Activated T-helper 9 cell treated with anti-CD3 and anti-CD28 coated beads, Interleukin-2, amount 50 U/mL, for 16 hours (primary cell): ENCODE data around the gene PKP4.

Source experiments
- DNase-seq: peaks from one replicate; pipeline ENCODE4 v3.0.0-alpha.2; 2020; ENCODE audit warnings: low read depth

The PKP4 gene

DNA sequence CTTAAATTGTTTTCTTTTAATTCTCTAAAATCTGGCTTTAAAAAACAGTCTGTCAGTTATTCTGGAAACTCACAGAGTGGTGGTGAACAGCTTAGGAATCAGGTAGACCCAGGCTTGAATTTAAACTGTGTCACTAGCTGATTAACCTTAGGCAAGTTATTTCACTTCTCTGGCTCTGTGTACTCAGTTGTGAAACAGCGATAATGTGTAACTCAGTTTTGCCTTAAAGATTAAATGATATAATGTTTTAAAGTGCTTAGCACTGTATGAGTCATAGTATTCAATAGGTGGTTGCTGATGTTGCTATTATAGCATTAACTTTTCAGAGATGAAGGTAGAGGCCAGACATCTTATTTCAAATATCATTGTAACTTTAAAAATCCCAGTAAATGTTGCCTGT is 40.7 kb downstream of the PKP4 start:
- no peak for DNase-seq

DNA sequence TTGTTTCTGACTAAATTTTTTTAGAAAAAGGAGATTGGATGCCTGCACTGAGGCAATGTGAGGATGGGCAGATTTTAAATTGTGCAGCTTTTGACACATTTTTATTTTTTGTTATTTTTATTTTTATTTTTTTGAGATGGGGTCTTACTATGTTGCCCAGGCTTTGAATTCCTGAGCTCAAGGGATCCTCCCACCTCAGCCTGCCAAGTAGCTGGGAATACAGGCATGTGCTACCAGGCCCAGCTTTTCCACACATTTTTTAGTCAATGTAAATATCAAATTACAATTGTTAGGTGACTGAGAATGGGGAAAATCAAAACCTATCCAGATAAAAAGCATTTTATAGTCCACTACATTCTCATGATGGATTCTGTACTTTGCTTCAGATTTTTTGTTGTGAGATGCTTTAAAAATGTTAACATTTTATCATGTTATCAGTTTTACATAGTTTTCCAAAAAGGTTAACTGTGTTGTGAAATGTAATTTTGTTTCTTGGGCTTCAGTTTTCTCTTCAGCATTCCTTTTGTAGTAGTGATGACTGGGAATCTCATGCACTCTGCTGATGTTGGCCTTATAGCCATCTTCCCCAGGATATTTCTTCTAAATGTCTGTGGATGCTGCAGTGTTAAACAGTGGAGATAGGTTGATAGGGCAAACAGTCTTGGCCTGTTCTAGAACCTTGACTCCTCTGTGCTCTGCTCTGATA is 41.4 kb downstream of the PKP4 start:
- no peak for DNase-seq

DNA sequence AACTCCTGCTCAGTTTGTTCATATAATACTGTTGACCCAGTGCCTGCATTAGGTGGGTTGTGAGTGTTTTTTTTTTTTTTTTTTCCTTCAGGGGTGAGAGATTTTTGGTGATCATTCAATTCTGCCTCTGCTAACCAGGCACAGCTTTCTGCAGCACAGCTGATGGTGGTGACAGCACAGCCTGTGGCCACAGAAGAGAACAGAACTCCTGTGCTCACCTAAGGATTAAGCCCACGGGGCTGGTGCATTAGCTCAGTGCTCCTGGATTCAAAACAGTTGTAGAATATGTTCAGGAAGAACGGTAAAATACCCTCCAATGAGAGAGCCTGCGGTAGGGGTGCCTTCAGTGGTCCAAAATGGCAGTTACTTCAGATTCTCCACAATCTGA is 42.0 kb downstream of the PKP4 start:
- DNase-seq, result no peak

DNA sequence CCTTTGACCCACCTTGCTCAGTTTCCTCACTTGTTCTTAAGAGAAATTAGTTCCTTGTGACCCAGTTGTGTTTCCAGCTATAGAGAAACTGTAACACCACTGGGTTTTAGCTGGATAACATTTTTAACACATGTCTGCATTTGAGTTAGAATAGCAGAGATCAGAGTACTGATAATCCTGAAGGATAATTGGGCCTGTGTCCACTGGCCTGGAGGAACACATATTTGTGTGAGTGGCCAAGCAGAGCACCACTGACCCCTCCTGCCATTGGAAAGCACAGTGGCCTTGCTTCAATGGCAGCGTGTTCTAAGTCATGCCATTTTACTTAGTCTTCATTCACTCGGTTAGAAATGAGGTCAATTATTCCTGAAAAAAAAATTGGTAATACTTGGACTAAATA is 42.6 kb downstream of the PKP4 start:
- DNase-seq, result no peak

DNA sequence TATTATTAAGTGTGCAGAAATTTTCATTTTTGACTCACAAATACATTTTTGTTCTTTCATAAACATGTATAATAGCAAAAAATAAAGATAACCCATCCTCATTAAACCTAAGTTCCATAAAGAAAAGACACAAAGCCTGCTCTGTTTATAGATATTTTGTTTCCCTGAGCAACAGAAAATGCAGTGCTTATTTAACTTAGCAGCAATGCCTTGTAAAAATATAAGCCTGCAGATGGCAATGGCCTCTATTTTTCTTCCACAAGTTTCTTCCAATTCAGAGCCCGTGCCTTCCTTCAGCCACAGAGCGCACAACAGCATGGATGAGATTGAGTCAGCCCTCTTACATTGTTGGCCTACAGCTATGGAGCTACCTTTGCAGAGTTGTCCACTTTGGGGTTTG is 43.6 kb downstream of the PKP4 start:
- DNase-seq, result no peak

DNA sequence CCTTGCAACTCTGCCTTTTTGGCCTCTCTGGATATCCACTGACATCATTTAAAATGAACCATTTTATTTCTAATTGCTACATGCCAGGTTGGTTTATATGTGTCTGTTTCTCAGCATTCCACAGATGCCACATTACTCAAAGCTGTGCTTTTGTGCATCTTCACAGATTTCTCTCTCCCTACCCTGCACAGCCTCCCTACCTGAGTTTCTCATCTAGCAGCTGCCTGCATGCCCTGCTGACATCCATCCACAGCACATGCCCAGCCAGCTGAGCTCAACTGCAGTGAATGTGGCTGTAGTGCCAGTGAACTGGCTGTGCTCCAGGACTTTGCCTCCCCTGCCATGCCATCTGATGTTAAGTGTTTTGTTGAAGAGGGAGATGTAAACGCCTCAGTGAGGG is 44.5 kb downstream of the PKP4 start:
- no peak for DNase-seq

DNA sequence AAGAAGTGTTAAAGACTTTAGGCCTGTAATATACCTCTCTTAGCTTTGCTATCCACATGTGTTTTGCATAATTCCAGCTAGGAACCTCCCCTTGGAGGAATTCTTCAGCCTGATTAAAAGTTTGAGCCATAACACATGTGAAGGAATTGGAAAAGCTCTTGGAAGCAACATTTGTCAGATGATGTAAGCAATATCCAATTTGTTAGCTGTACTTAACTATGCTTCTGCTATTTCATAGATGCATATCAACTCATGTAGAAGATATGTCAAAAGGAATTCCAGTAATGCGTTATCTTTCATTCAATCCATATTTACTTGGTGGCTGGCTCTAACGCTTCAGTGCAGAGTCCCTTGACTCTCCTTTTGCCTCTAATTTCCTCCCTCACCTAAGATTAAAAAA is 46.2 kb downstream of the PKP4 start:
- DNase-seq, result no peak

DNA sequence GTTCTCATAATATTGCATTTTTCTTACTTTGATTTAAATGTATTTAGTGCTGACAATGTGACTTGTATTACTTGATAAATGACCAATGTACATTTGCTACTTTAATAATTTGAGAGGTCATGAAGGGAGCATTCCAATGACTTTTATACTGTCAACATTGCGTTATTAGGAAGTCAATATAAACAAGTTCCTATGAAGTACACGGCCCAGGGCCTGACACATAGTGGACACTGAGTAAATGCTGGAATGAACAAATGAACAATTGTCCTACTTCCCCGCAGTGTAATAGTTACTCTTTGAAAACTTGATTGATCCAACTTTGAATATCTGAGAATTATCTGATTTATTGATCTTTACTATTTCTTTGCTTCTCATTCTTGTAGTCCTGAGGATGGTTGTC is 47.3 kb downstream of the PKP4 start:
- no peak for DNase-seq

DNA sequence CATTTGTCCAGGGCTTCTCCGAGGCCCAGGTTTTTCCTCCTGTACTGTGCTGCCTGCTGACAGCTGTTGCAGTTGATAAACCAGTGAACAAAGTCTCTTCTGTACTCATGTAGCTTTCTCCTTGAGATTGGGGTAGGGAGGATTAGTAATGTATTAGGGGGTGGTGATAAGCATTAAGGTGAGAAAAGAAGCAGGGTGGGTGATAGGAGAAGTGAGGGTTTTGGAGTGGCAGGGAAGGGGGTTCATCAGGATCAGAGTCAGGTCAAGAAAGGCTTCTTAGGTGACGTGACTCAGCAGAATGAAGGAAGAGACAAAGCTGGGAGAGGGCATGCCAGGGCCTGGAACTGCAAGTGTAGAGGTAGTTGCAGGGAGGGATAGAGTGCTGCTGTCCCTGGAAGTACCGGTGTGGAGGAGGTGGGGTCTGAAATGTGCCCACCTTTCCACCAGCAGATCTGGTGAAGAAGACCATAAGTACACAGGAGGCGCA is 48.7 kb downstream of the PKP4 start:
- no peak for DNase-seq

DNA sequence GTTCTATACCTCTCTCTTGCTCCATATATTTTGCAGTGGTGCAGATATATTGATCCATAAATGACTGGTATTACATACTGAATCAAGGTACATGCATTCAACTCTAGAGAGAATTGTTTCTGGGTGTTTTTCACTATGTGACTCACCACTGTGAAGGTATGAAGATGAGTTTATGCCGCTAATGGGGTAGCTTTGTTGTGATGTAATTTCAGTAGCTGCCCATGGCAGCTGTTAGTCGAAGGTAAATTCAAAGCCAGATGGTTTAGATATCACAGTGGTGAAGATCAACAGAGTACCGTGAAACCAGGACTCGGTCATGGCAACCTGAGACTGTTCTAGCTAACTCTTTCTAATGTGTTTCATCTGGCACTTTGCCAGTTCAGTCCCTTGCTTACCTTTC is 50.4 kb downstream of the PKP4 start:
- DNase-seq, result no peak

DNA sequence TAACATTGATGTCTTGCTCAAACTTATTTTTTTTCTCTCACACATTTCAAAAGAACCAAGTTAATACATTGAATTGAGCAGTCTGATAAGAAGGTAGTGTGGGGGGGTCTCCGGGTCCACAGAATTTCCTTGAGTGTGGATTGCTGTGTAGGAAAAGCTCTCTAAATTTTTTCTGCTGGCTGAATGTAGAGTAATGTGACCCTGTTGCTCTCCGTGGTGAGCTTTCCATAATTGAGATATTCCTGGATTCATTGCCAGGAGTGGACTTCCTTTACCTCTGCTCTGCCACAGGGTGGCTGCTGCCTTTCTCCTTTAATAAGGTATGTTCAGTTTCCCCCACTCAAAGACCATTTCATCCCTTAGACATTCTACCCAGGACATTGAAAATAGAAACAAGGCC is 50.9 kb downstream of the PKP4 start:
- no peak for DNase-seq

DNA sequence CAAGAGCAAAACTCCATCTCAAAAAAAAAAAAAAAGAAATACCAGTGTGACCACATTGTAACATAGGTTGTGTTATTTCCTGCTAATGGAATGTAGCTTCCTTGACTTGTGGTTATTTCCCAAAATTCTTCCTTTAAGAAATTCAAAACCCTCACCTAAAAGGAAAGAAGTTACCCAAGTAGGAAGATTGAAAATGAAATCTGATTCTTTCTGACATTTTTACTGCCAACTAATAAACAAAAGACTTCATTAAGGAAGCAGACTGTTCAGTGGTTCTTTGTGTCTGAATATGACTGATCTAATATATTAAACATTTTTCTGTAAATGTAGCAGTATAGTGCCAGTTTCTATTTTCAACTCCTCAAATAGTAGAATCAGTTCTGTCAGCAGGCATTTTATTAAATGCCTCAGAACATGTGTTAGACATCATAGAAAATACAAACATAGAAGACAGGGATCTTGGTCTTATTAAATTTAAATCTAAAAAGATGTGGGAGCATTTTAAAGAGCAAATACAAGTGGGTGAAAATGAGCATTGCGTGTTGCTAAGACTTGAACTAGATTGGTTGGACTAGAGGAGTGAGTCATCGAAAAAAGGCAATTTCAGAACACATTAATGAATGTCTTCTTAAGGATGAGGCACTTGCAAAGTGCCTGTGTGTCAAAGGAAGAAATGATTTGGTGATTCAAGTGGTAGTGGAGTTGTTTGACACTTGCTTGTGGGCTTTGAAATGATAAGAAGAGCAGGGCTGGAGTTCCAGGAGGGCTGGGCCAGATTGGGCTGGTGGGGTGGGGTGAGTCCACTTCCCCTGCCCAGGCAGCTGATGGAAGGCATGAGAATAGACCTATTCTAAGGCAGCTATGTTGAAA is 53.4 kb downstream of the PKP4 start:
- DNase-seq, result no peak

DNA sequence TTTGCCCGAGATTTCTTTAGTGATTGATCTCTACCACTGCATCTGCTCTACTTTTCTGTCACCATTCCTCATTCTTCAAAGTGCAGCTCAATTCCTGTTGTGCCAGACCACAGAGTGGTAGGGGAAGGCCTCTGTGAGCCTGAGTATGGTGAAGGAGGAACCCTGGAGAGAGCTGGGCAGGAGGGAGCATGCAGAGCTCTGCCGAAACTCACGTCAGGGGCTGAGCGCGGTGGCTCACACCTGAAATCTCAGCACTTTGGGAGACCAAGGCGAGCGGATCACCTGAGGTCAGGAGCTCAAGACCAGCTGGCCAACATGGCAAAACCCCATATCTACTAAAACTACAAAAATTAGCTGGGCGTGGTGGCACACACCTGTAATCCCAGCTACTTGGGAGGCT is 54.1 kb downstream of the PKP4 start:
- no peak for DNase-seq

DNA sequence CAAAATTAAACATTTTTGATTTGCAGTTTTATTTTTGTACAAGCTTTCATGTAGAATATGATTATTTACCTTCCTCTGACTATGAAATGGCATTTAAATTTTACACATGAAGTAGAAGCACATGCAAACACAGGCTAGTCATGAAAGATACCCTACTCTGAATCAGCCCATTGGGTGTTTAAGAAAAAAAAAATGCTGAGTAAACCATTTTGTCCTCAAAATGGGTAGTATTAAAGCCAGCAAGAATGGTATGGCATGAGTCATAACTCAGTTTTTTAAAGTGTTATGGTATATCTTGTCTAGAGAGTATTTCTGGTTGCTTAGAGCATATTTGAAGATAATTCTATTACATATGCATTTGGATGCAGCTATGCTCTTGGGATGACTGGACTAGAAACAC is 55.0 kb downstream of the PKP4 start:
- DNase-seq, result no peak

DNA sequence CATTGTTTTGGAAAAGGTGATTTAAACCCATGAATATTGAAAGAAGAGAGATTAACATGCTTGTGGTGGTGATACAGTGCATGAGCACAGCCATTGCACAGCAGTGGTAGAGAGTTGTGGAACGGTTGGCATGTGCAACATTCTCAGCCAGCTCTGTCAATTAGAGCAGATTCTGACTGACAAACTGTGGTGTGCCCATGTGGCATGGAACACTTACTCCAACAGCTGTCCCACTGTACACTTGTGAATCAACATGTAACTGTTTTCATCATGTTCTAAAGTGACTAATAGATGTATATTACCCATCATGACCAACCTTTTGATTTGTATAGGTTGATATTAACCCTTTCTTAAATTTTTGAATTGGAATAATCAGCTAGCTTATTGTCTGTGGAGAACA is 55.6 kb downstream of the PKP4 start:
- no peak for DNase-seq

DNA sequence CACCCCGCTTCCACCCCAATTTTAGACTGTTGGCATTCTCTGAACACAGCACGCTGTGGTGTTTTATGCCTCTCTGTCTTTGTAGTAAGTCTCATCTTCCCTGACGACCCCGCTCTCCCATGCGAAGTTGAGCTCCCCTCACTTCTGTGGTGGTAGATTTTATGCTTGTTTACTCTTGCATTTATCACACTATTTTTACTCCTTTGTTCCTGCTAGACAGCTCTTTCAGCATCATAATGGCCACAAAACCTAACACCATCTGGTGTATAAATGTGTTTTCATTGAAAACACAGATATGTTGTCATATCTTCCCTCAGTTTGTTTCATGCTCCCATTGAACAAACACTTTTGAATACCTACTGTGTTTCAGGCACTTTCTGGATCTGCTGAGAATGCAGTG is 57.1 kb downstream of the PKP4 start:
- no peak for DNase-seq

DNA sequence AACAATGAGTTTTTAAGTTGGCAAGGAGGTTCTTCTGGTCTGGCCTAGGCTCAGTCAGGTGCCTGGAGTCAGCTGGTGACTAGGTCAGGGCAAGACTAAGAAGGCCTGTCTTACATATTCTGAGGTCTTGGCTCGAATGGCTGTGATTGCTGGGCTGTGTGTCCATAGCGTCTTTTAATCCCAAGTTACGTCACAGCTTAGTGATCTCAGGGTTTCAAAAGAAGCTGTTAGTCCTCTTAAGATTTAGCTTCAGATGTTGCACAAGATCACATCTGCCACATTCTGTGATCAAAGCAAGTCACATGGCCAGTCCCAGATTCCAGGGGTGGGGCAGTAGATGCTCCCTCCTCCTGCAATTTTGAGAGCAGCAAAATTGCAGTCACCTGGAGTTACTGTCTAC is 61.3 kb downstream of the PKP4 start:
- DNase-seq, result no peak

DNA sequence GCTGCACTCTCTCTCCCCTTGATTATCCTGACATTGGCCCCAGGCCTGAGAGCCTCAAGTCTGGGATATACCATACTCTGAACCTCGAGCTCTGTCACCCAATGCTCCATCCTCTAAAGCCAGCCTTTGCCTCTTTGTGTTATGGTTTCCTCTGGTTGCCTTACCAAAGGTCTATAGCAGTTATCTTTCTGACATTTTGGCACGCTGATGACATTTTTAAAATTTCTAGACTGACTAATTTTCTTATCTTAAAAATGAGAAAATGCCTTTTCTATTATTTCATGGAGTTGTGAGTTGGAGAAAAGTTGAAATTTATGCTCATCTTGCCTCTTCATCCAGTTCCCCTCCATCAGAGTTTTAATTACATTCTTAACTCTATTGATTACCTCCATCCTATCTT is 62.7 kb downstream of the PKP4 start:
- no peak for DNase-seq

DNA sequence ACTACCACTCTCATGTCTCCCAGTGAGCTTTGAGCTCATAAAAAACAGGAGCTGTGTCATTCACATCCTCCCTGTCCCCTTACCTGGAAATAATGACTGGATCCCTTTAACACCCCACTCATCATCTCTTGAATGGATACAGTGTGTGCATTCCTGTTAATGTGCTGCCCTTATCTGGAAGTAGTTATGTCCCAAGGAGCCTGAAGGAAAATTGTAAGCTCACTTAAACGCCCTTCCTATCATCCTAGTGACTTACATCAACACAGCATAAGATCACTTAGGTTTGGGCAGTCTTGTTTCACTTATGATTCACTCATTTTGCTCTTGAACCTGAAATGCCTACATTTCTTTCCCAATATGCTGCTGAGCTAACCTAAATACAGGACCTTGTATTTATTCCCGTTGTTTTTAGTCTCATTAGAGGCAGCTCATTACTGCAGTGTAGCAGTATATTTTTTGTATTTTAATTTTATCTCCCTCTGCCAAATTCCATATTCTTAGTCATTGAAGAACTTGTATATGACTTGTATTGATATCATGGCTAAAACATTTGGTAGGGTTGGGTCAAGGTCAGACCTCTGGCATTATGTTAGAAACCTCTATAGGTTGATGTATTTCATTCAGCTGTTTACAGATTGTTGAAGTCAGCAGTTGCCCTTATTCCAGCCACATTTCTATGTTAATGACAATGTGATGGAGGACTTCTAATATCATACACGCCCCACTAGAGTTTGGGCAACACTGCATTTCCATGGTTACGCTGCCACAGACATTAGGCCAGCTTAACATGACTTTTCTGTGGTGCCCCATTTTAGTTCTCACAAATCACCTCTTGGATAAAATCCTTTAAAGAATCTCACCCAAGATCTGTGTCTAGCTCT is 72.9 kb downstream of the PKP4 start:
- no peak for DNase-seq

DNA sequence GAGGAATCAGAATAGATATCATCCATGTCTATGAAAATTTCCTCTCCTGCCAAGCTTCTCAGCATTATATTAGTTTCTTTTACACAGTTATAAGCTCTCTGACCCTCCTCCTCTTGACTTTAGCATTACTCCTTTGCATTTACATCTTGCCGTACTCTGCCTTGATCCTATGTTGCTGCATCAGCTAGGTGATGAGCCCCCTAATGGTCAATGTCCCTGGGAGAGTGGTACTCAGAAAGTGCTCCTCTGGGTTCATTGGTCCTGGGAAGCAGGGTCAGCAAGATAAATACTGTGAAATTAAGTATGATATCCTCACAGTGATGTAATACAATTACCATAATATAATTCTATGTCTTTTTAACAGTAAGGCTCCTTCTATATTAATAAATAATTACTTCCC is 74.1 kb downstream of the PKP4 start:
- no peak for DNase-seq

DNA sequence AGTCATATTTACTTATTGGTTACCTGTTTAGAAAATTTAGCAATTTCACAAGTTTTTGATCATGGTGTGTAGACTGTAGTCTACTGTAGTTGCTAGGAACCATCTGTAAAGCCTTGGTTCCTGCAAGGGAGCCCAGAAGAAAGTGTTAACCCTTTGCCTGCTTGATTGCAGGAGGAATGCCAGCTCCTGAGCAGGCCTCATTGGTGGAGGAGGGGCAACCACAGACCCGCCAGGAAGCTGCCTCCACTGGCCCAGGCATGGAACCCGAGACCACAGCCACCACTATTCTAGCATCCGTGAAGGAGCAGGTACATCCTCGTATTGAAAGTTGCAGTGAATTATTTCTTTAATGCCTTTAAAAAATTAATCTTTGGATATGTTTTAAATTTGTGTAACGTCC is 76.3 kb downstream of the PKP4 start:
- DNase-seq, result no peak

DNA sequence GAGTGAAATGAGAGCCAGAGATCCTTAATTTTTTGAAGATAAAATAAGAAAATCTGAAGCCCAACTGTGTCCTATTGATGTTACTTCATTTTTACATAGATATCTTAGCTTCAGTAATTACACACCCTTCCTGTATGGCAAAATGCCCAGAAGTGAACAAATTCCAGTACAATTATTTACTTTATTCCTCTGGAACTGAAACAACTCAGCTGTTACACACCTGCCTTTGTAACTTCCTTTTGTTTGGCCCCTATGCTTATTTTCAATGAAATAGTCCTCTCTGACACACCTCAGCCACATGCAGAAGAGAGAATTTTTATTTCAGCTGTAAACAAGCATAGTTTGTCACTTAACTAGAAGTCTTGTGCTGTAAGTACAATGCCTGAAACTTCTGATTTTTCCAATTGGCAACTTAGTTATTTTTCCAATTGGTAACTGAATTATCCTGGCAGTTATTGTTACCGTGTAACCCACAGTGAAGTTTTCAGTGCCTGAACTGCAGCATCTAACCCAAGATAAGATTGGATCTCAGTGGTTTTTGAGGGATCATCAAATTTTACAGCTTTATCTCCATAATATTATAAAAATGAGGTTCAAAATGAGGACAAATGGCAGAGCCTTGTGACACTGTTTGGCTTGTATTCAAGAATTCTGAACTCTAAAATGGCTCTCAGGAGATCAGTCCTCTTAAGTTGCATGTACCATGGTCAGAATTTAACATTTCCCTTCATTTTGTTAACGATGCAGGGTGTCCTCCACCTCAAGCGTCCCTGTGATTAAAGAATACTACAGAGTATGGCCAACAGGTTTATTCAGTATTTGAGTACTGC is 82.6 kb downstream of the PKP4 start:
- no peak for DNase-seq
